HUDEP-2 (cell line): Measurements from ENCODE around the gene EZH2.
A peak's percentile ranks its signal among the peaks of the same experiment; 100 is the strongest.

Source experiments
- DNase-seq, 76 experiments: peaks; one replicate each; lab custom pipeline; 2025; ENCODE audit not compliant: unreplicated experiment in 76 of 76; lab: John Stamatoyannopoulos, UW

Gene EZH2

DNA sequence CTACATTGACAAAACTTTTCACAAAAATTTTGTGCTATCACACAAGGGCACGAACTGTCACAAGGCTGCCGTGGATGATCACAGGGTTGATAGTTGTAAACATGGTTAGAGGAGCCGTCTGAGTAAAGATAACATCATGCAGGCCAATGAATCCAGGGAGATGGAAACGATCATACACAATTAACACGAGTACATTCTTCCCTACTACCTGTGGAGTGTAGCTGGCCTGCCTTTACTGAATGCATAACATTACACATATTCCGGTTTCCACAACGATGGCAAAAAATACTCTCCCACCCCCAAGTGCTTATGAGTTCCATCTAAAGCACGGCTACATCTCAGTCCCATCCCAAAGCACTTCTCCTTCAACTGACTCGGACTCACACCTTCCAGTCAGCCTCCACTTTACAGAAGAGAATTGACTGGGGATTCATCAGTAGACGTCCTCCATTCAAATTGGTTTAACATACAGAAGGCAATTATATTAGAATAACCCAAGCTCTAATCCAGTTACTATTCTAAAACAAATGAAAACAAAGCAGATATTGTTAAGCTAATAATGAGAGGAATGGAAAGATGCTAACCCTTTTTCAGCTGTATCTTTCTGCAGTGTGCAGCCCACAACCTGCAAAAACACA lies 69.0 kb downstream of the EZH2 start:
- no peak for DNase-seq

- DNase-seq: no peak
Observed at GRCh38 chr7:148813890-148814289, 70.2 kb downstream of the EZH2 start.

GRCh38 chr7:148811892-148812291 lies 72.2 kb downstream of the EZH2 start:
- no peak for DNase-seq

DNA sequence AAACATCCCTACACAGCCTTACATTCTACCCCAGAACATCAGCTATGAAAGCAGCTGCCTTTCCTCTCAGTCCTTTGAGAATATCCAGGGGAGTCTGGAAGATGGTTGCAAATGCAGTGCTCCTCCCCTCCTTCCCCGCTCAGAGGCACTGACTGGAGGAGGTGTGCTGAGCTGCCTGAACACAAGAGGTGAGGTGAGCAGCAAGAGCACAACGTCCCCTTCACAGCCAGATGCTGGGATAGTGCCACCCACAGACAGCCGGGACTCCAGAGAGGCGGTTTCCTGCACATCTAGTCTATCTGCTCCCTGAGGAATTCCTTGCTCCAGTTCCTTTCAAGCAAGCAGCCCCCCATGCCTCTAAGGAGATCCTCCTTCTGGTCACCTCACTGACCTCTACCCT lies 74.2 kb downstream of the EZH2 start:
- DNase-seq: no peak

GRCh38 chr7:148807436-148807835 lies 76.7 kb downstream of the EZH2 start:
- DNase-seq: peak in 1 of 76 experiments; percentile 3

DNA sequence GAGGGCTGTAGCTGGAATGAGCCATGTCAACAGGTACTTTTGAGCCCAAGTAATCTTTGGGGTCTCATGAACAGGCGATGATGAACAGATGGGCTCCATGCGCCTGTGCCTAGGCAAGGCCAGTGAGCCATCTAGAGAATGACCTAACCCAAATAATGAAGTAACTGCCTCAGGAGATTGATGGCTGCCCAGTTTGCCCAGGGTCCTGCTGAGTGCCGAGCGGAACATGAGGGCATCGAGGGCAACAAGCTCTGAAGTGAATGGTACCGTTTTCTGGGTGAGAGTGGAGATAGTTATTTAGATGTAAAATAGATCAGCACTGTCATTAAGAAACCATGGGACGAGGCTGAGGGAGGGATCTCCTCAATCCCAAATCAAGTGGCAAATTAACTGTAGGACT lies 77.9 kb downstream of the EZH2 start:
- no peak for DNase-seq

DNA sequence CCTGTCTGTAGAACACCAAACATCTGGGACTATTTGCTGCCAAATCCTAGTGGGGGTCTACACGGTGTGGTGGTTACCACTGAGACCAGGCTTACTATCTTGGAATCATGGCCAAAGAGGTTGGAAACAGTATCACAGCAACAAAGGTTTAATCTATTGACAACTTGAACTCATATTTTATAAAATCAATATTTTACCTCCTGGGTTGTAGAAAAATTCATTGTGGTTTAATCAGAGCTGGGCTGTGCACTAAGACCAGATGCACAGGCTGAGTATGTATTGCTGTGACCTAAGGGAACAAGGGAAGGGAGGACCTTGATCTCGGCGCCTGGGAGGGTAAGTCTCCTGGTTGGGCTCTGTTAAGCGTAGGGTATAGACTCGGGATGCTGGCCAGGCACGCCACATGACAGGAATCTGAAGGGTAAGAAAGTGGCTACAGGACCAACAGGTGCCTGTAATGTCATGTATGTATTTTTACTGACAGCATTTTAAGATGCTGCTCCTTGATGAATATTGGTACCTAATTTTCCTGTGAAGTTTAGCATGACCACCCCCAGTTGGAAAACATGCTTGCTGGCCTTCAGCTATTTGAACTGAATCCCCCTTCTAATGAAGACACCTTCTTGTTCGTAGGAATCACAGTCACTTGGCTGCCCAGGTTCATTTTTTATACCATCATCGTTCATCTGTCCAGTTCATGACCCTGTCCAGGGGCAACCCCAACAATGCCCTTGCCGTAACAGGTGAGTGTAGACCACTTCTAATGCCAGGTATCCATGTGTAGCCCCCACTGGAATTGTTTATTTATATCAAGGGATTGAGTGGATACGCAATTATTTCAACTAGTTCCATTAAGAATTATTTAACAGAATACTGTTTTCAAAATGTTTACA lies 79.5 kb downstream of the EZH2 start:
- DNase-seq: no peak

DNA sequence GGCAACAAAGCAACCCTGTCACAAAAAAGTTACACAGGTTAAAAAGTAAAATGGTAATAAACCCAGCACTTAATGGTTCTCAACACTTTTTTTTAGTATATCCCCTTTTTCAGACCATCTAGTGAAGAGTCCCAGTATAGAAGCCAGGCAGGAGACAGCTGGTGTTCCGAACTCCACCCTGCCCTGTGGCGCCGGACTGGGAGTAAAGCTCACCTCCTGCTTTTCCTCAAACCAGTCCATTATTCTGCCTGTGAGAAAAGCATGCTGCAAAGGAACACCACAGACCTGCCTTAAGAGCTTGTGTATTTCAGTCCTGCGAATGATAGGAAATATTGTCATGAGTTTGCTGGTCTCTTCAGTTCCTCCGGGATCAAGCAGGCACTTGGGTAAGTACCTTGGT lies 81.0 kb downstream of the EZH2 start:
- DNase-seq: no peak

DNA sequence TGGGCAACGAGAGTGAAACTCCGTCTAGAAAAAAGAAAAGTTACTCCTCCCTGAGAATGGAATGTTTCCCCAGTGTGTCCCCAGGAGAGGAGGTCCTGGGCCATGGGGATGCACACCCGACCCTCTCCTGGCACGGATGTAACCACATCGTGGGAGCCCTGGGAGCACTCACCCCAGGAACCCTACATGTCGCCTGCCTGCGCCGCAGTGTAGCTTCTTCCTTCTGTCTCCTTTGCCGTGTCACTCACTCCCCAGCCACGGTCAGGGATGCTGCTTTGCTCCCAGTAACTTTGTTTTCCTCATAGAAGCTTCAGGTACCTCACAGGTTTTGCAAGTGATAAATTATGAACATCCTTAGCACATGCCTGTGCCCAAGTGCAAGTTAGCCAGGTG lies 82.0 kb downstream of the EZH2 start:
- DNase-seq: no peak

DNA sequence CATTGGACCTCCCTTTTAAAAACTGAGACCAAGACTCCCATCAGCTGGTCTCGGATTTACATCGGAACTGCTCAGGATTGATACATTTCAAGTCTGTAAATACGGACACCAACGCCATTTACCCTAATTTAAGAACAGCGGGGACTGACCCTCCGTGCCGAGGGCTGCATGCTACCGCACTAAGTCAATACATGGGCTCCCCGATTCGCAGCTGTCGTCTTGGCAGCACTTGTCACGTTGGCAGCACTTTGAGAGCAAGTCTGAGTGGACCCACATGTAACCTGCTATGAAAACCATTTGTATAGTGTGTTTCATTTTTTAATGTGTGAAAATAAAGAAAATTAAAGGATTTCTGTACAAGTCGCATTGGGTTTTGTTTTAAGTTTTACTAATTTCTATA lies 83.4 kb downstream of the EZH2 start:
- no peak for DNase-seq

DNA sequence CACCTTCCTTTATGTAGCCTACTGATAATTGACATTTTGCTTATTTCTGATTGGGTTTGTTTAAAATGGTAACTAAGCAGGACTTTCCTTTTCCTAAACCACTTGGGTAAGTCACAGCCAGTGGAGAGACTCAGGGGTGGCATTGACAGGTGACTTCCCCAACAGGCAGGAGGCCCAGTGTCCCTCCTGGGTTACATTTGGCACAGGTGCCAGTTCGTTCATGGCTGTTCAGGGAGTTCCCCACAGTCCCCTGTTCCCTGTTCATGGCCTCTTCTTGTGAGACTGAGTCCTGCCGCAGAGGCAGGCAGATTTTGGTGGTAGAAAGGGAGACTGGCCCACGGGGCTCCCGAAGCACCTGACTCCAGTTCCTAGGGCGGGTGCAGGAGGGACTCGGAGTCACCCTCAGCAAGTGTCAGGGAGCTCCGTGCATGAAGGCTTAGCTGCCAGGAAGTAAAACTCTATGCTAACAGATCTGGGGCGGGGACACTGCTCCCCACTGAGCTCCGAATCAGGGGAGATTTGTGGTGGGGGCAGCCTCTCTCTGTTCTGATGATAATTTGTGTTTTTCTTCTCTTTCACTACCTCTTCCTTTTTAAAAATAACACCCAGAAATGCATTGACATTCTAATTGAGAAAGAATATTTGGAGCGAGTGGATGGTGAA lies 84.1 kb downstream of the EZH2 start:
- no peak for DNase-seq

GRCh38 chr7:148796841-148797240 lies 87.2 kb downstream of the EZH2 start:
- no peak for DNase-seq

DNA sequence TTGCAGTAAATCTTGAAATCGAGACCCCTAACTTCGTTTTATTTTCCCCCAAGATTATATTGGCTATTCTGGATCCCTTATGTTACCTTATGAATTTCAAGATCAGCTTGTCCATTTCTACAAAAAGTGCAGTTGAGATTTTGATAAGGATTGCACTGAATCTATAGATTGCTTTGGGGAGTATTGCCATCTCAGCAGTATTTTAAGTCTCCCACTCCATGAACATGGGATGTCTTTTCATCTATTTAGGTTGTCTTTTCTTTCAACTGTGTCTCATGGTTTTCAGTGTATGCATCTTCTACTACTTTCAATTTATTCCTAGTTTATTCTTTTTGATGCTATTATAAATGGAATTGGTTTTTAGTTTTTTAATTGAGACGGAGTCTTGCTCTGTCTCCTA lies 89.6 kb downstream of the EZH2 start:
- DNase-seq: no peak

DNA sequence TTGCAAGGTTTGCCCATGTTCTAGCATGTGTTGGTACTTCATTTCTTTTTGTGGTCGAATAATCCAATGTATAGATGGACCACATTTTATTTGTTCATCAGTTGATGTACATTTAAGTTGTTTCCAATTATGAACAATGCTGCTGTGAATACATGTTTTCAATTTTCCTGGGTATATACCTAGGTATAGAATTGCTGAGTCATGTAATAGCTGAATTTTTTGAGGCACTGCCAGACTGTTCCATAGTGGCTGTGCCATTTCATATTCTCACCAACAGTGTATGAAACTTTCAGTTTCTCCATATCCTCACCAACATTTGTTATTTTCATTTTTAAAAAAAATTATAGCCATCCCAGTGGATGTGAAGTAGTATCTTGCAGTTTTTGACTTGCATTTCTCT lies 90.5 kb downstream of the EZH2 start:
- DNase-seq: peak in 1 of 76 experiments; percentile 22

DNA sequence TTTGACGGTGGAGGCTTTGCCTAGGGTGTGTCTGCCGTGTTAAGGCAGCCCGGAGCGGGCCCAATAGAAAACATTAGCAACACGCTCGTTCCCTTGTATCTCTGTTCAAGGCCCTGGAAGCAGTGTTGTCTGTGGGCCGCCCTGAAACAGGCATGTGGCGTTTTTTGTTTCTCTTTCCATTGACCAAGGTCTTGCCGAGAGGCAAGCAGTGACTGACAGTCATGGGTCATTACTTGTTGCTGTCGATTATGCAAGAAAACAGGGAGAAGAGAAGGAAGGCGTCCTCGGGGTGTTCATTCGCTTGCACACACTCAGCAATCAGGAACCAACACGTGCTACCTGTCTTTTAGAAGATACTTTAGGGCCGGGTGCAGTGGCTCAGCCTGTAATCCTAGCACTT lies 92.5 kb downstream of the EZH2 start:
- DNase-seq: no peak

GRCh38 chr7:148790850-148791249 lies 93.2 kb downstream of the EZH2 start:
- no peak for DNase-seq

DNA sequence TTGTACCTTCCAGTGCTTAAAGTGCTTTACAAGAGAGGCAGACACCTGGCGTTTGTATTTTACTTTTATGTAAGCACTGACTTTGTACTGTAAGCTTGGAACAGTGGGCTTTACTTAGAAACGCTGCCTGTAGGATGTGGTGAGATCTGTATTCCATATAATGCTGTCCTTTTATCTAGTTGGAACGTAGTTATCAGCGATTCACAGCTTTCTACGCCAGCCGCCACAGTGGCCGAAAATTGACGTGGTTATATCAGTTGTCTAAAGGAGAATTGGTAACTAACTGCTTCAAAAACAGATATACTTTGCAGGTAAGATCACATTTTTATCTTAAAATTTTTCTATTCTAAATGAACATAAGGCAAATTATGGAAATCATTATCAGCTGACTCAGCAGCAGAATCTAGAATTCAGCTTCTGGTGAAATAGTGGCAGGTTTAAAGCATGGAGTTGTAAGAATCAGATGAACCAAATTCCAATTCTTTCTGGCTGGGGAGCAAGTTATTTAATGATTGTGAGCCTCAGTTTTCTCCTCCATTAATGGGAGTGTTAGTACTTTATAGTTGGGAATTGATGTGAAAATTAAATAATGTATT lies 93.9 kb downstream of the EZH2 start:
- no peak for DNase-seq

- no peak for DNase-seq
Observed at GRCh38 chr7:148789220-148789619, 94.9 kb downstream of the EZH2 start.

- DNase-seq: no peak
Observed at GRCh38 chr7:148787571-148788295, 96.4 kb downstream of the EZH2 start.

DNA sequence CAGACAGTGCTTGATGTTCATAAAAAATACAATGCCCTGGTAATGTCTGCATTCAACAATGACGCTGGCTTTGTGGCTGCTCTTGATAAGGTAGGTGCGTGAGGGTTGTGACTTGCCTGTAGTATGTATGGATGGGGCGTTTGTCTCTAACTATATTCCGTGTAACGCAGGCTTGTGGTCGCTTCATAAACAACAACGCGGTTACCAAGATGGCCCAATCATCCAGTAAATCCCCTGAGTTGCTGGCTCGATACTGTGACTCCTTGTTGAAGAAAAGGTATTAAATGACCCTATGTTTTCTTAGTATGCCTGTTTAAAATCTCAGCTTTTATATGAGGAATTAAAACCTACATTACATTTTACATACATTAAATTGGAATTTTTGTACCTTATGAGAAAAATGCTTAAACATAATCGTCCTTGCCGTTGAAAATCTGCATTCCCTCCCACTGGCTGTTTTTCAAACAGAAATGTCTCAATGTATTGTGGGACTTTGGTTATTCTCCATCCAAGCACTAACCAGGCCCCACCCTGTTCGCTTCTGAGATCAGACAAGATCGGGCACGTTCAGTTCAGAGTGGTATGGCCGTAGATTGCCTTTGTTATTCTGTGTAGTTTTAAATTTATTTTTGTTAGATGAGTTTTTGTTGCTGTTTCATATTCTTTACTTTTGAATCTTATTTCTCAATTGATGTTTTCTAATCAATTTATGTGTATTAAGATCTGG lies 100.1 kb downstream of the EZH2 start:
- no peak for DNase-seq
